ENCODE data around the gene KLHDC8B.
A peak's percentile ranks its signal among the peaks of the same experiment; 100 is the strongest.
"Not testable (repeated sequence)": the region's sequence is repeated elsewhere in the genome, so short reads cannot be mapped to it uniquely, and the experiment has no call there.

KLHDC8B gene

GRCh38 chr3:49183873-49184272, 12.5 kb downstream of the KLHDC8B start:
- DNase-seq (ENCODE audit: low spot score), result no peak

GRCh38 chr3:49191741-49192140, 20.3 kb downstream of the KLHDC8B start:
- DNase-seq (ENCODE audit: low spot score), result no peak

- peak; percentile 34 for DNase-seq (ENCODE audit: low spot score)
Observed at GRCh38 chr3:49198161-49198560, 26.8 kb downstream of the KLHDC8B start.

- no peak for DNase-seq (ENCODE audit: low spot score)
Observed at GRCh38 chr3:49198611-49199230, 27.3 kb downstream of the KLHDC8B start.

GRCh38 chr3:49199239-49199899, 28.0 kb downstream of the KLHDC8B start:
- DNase-seq (ENCODE audit: low spot score), result peak; percentile 96

GRCh38 chr3:49199900-49200281, 28.5 kb downstream of the KLHDC8B start:
- no peak for DNase-seq (ENCODE audit: low spot score)

GRCh38 chr3:49213541-49213943, 42.1 kb downstream of the KLHDC8B start:
- DNase-seq (ENCODE audit: low spot score), result no peak

- DNase-seq (ENCODE audit: low spot score), result no peak
Observed at GRCh38 chr3:49213998-49214397, 42.6 kb downstream of the KLHDC8B start.

- DNase-seq (ENCODE audit: low spot score), result not testable (repeated sequence)
Observed at GRCh38 chr3:49216687-49217086, 45.3 kb downstream of the KLHDC8B start.

GRCh38 chr3:49217108-49217507, 45.7 kb downstream of the KLHDC8B start:
- not testable (repeated sequence) for DNase-seq (ENCODE audit: low spot score)

- DNase-seq (ENCODE audit: low spot score), result no peak
Observed at GRCh38 chr3:49217688-49218470, 46.5 kb downstream of the KLHDC8B start.

- peak; percentile 48 for DNase-seq (ENCODE audit: low spot score)
Observed at GRCh38 chr3:49218471-49218989, 47.1 kb downstream of the KLHDC8B start.

GRCh38 chr3:49219132-49219531, 47.7 kb downstream of the KLHDC8B start:
- no peak for DNase-seq (ENCODE audit: low spot score)

GRCh38 chr3:49220985-49221563, 49.7 kb downstream of the KLHDC8B start:
- not testable (repeated sequence) for DNase-seq (ENCODE audit: low spot score)

- no peak for DNase-seq (ENCODE audit: low spot score)
Observed at GRCh38 chr3:49222002-49222401, 50.6 kb downstream of the KLHDC8B start.
